Measurements from ENCODE around the gene DOC2A. TPM values are rescaled to one million over a fixed set of nuclear protein-coding genes. Genes with fewer than 3 reads are reported as not detected.
A peak's percentile ranks its signal among the peaks of the same experiment; 100 is the strongest.

Gene DOC2A
- total and polyA plus RNA-seq, 9 of the 15 experiments (the other 6 are each of a cell fraction or from before 2014, with no cell fraction given): 0.03 to 0.38 (median 0.28) TPM; not detected in 1

GRCh38 chr16:30052671-30053372 is 42.0 kb upstream of the DOC2A start (continued):
- TF ChIP-seq RBM14 (IDR thresholded peaks at IDR 0.05; ENCODE audit: borderline replicate concordance, insufficient read depth, low read depth, low read length) (no peak), ZNF184 (CRISPR knock-in tag; IDR thresholded peaks at IDR 0.05) (no peak), HDAC6 (IDR thresholded peaks at IDR 0.05; ENCODE audit: low read depth, low read length) (no peak), HCFC1 (IDR thresholded peaks at IDR 0.05; ENCODE audit: low read depth, low read length) (peak; percentile 71), EZH2 (IDR thresholded peaks at IDR 0.05; ENCODE audit: borderline replicate concordance, low read depth, low read length) (no peak), SMAD2 (IDR thresholded peaks at IDR 0.05; ENCODE audit: low read depth, low read length) (no peak), ZNF639 (CRISPR knock-in tag; conservative IDR thresholded peaks at IDR 0.05 in 1 of 2, IDR thresholded peaks at IDR 0.05 in 1 of 2) (peak in 1 of 2 experiments; percentile 76; a peak in 2 of 4 replicates), DEAF1 (CRISPR knock-in tag; IDR thresholded peaks at IDR 0.05) (no peak), MAFK (IDR thresholded peaks at IDR 0.05; ENCODE audit: low read length) (no peak), ATF4 (CRISPR knock-in tag; IDR thresholded peaks at IDR 0.05) (no peak), ZNF655 (CRISPR knock-in tag; IDR thresholded peaks at IDR 0.05) (no peak), STAG1 (CRISPR knock-in tag; IDR thresholded peaks at IDR 0.05; ENCODE audit: borderline replicate concordance) (no peak), RNF2 (IDR thresholded peaks at IDR 0.05) (peak; percentile 96), NONO (IDR thresholded peaks at IDR 0.05; ENCODE audit: low read depth in 2 of 2, low read length in 1 of 2) (no peak), ATF7 (IDR thresholded peaks at IDR 0.05) (peak; percentile 75), KAT2B (IDR thresholded peaks at IDR 0.05; ENCODE audit: low read depth, low read length) (no peak), MEF2A (IDR thresholded peaks at IDR 0.05; ENCODE audit: control insufficient read depth, low read depth, low read length) (no peak), SFPQ (IDR thresholded peaks at IDR 0.05; ENCODE audit: low read depth, low read length) (no peak), FOXA3 (CRISPR knock-in tag; conservative IDR thresholded peaks at IDR 0.05 in 1 of 2, IDR thresholded peaks at IDR 0.05 in 1 of 2) (peak in 1 of 2 experiments; percentile 81; a peak in 1 of 4 replicates), ZNF133 (CRISPR knock-in tag; IDR thresholded peaks at IDR 0.05) (no peak)
